Adipocyte (in vitro differentiated cells): ENCODE measurements around the gene RAP2B.

Experiments
- DNase-seq: peaks from one replicate; pipeline ENCODE4 v3.0.0-alpha.2; 2015; ENCODE audit warnings: low read depth
- H3K27me3 ChIP-seq: replicated peaks from 2 replicates; pipeline ENCODE4 v1.7.0; 2013; ENCODE audit warnings: mild to moderate bottlenecking, low read length, moderate library complexity; ENCODE audit not compliant: control insufficient read depth, insufficient read depth
- H3K36me3 ChIP-seq: 2 replicates; pipeline ENCODE4 v1.7.0; 2013; ENCODE audit warnings: low read length, mild to moderate bottlenecking, moderate library complexity; ENCODE audit not compliant: control insufficient read depth, insufficient read depth, severe bottlenecking
- H3K4me1 ChIP-seq: 2 replicates; pipeline ENCODE4 v1.7.0; 2013; ENCODE audit warnings: mild to moderate bottlenecking, low read length, moderate library complexity; ENCODE audit not compliant: control insufficient read depth, insufficient read depth
- H3K4me3 ChIP-seq: 2 replicates; pipeline ENCODE4 v1.7.0; 2013; ENCODE audit warnings: mild to moderate bottlenecking, low read length, moderate library complexity
- H3K9ac ChIP-seq: 2 replicates; pipeline ENCODE4 v1.7.0; 2013; ENCODE audit warnings: mild to moderate bottlenecking, low read length, moderate library complexity
- H3K9me3 ChIP-seq: 2 replicates; pipeline ENCODE4 v1.7.0; 2013; ENCODE audit warnings: mild to moderate bottlenecking, low read length, moderate library complexity; ENCODE audit not compliant: control insufficient read depth

The RAP2B gene

DNA sequence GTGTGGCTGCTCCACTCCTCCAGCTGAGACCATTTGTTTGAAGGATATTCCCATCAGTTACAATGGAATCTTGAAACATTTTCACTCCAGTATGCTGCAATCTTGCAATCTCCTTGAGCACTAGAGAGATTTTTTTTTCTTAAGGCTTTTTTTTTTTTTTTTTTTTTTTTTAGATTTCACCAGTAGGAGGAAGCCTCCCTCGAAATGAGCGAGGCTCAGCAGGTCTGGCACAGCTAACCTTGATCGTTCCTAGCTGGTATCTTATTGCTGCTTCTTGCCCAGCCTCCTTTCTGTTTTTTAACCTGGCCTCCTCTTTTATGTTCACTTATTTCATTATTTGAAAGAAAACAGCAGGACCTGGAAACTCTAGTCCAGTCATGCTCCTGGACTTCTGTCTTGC, 48.1 kb downstream of the RAP2B start:
- no peaks in the 10 kb centered on the region for H3K9me3 ChIP-seq
- DNase-seq: peak; percentile 37
- H3K27me3 ChIP-seq: no peaks in the 10 kb centered on the region
- H3K4me3 ChIP-seq: no peak overlapping the region
- no peaks in the 10 kb centered on the region for H3K36me3 ChIP-seq
- peaks cover 8% of the 10 kb centered on the region for H3K4me1 ChIP-seq
- H3K9ac ChIP-seq: no peak overlapping the region

DNA sequence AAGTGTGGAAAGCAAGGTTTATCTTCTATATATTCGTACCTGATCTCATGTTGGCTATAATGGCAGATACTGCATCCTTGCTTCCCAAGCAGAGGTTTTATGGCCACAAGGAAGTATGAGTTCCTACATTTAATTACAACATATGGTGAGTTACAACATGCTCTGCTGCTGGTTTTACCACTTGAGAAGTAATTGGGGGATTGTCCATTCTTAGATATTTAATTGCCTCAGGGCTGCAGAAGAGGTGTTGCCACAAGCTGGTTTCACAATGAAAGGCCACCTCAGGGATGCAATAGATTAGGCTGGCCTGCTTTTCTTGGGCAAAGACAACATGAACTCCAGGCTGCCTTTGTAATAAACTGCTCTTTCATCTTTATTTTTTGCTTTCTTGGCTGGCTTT, 48.6 kb downstream of the RAP2B start:
- Histone ChIP-seq H3K4me1 (peaks cover 11% of the 10 kb centered on the region), H3K27me3 (no peaks in the 10 kb centered on the region), H3K36me3 (no peaks in the 10 kb centered on the region), H3K4me3 (no peak overlapping the region), H3K9ac (no peak overlapping the region), H3K9me3 (no peaks in the 10 kb centered on the region)
- DNase-seq: peak; percentile 66

DNA sequence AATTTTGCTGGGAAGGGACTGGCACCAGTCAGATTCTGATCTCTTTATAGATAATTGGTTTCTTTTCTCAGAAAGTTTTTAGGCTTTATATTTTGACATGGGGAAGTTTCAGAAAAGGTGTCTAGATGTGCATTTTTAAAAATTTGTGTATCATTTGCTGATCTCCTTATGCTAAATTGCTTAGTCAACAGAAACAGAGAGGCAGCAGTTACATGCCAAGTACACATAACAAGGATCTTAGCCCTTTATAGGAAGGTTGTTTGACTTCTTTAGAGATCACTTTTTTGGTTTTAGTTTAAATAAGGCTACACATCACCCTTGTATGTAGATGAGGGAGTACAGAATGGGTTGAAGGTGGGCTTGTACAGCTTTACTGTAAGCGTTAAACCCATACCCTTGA, 53.5 kb downstream of the RAP2B start:
- H3K27me3 ChIP-seq: no peaks in the 10 kb centered on the region
- H3K4me3 ChIP-seq: no peak overlapping the region
- no peak overlapping the region for H3K9ac ChIP-seq
- no peaks in the 10 kb centered on the region for H3K36me3 ChIP-seq
- H3K9me3 ChIP-seq: no peaks in the 10 kb centered on the region
- no peak for DNase-seq
- peaks cover 12% of the 10 kb centered on the region for H3K4me1 ChIP-seq

DNA sequence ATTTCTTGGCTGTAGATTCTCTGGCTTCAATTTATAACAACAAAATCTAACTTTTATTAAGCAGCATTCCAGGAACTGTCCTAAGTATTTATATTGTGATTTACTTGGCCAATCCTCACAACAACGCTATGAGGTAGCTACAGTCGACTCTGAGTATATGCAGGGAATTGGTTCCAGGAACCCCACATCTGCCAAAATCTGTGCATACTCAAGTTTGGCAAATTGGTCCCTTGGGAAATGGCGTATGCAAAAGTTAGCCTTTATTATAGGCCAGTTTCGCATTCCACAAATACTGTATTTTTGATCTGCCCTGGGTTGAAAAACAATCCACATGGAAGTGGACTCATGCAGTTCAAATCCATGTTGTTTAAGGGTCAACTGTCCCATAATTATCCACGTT, 53.9 kb downstream of the RAP2B start:
- Histone ChIP-seq H3K36me3 (no peaks in the 10 kb centered on the region), H3K4me1 (peaks cover 12% of the 10 kb centered on the region), H3K4me3 (no peak overlapping the region), H3K9me3 (no peaks in the 10 kb centered on the region), H3K9ac (no peak overlapping the region), H3K27me3 (no peaks in the 10 kb centered on the region)
- DNase-seq: no peak

DNA sequence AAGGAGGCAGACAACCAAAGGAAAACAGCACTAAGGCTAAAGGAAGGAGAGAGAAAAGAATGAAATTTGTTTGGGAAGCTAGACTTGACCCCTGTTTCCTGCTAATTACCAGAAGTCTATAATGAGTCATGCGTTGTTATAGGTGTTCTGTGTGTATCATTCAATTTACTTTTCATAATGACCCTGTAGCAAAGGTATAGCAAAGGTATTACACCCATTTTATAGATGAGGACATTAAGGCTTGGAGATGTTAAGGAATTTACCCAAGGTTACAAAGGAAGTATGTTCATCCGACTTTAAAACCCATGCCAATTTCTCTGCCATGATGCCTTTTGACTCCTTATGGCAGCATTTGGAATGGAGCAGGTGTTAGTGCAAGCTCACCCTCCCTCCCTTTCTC, 54.9 kb downstream of the RAP2B start:
- no peaks in the 10 kb centered on the region for H3K36me3 ChIP-seq
- no peak overlapping the region for H3K4me3 ChIP-seq
- peaks cover 14% of the 10 kb centered on the region for H3K4me1 ChIP-seq
- no peaks in the 10 kb centered on the region for H3K9me3 ChIP-seq
- no peaks in the 10 kb centered on the region for H3K27me3 ChIP-seq
- no peak overlapping the region for H3K9ac ChIP-seq
- no peak for DNase-seq

DNA sequence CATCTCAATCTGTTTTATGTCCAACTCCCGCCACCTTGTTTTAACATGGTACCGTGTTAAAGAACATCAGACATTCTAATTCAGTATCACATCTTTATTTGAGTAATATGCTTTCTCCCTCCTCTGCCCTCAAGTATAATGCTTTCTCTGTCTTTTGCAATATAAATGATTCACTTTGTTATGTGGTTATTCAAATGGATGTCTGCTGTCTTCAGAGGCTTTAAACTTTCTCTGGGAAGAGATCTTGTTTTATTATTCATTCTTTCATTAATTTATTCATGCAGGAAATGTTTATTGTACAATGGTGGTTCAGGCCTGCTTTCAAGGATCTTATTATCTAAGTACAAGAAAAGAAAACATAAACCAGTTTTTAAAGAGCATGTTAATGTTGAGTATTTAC, 57.1 kb downstream of the RAP2B start:
- H3K27me3 ChIP-seq: no peaks in the 10 kb centered on the region
- no peak overlapping the region for H3K4me3 ChIP-seq
- H3K9me3 ChIP-seq: no peaks in the 10 kb centered on the region
- H3K9ac ChIP-seq: no peak overlapping the region
- peak; percentile 28 for DNase-seq
- H3K4me1 ChIP-seq: peaks cover 17% of the 10 kb centered on the region
- H3K36me3 ChIP-seq: no peaks in the 10 kb centered on the region
